Thyroid gland (tissue), 4 donors: ENCODE data around the gene MAPK11.

Experiments
- CTCF ChIP-seq, 6 experiments: fragments of 200-600 bp in 3 of 6; fragments of 450-650 bp in 3 of 6; sonication (generic) in 3 of 6; IDR thresholded peaks; one replicate each; pipeline ENCODE4 v1.5.1; 2016 to 2019; ENCODE audit warnings: antibody characterized with exemption in 6 of 6, mild to moderate bottlenecking in 2 of 6, inconsistent platforms in 1 of 6, moderate library complexity in 1 of 6
- POLR2A ChIP-seq, 2 donors: fragments of 450-650 bp; IDR thresholded peaks; one replicate each; pipeline ENCODE4 v1.6.1; 2017; ENCODE audit warnings: antibody characterized with exemption in 2 of 2, mild to moderate bottlenecking in 2 of 2, moderate library complexity in 1 of 2

- TF ChIP-seq CTCF (IDR thresholded peaks at IDR 0.05) = no peak
- no peak for TF ChIP-seq POLR2A (IDR thresholded peaks at IDR 0.05)
Observed at GRCh38 chr22:50268655-50269113, 1.5 kb downstream of the MAPK11 start.
